Thyroid gland (tissue), 4 donors: ENCODE results near the gene POLN.

ENCODE experiments used
- CTCF ChIP-seq, 6 experiments: fragments of 200-600 bp in 3 of 6; fragments of 450-650 bp in 3 of 6; sonication (generic) in 3 of 6; IDR thresholded peaks; one replicate each; pipeline ENCODE4 v1.5.1; 2016 to 2019; ENCODE audit warnings: antibody characterized with exemption in 6 of 6, mild to moderate bottlenecking in 2 of 6, inconsistent platforms in 1 of 6, moderate library complexity in 1 of 6
- POLR2A ChIP-seq, 2 donors: fragments of 450-650 bp; IDR thresholded peaks; one replicate each; pipeline ENCODE4 v1.6.1; 2017; ENCODE audit warnings: antibody characterized with exemption in 2 of 2, mild to moderate bottlenecking in 2 of 2, moderate library complexity in 1 of 2

- TF ChIP-seq POLR2A (IDR thresholded peaks at IDR 0.05) (no peak), CTCF (IDR thresholded peaks at IDR 0.05) (no peak)
Measured at GRCh38 chr4:2075987-2076907, 165.7 kb downstream of the POLN start.
